Choroid plexus epithelial cell (primary cell): ENCODE results near the gene ABCC4.

Experiments used
- DNase-seq: peaks from one replicate; pipeline ENCODE4 v3.0.0-alpha.2; 2010; ENCODE audit warnings: low read depth
- H3K4me3 ChIP-seq: 2 replicates; pipeline ENCODE4 v1.5.1; 2011; ENCODE audit warnings: low read depth, mild to moderate bottlenecking, control low read depth, low read length, moderate library complexity
- CTCF ChIP-seq: conservative IDR thresholded peaks from 2 replicates; pipeline ENCODE4 v1.5.1; 2011; ENCODE audit warnings: low read depth, mild to moderate bottlenecking, control low read depth, inconsistent platforms, low read length, moderate library complexity

Gene ABCC4

DNA sequence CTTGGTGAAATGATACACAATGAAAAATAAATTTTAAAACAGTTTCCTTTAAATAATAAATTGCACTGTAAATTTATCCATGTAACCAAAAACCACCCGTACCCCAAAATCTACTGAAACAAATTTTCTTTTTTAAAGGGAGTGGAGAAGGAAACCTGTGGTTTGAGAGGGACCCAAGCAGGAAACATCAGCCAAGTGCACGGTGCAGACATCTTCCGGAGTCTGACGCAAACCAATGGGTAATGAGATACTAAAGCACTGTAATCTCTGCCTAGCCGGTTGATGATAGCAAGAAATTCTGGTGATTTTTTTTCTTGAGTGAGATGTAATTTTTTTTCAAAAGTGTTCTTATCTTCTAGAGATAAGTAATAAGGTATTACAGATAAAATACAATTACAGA is 115.4 kb downstream of the ABCC4 start:
- TF ChIP-seq CTCF = no peak
- H3K4me3 ChIP-seq = no peak overlapping the region
- no peak for DNase-seq

DNA sequence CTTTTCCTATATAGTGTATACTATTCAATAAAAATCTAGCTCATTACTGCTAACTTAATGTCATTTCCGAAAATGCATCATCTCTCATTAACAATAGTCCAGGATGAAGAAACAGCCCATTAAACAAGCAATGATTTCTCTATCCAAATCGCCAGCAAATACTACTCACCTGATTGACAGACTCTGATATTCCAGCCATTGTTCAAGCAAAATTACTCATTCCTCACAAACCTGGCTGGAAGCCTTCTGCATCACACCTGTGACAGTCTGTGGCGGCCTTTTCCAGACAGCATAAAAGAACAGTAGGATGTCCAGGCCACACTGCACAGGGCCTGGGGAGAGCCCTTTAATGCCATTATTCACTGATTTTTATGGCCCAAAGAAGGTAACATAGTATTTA is 115.9 kb downstream of the ABCC4 start:
- TF ChIP-seq CTCF = no peak
- DNase-seq = no peak
- H3K4me3 ChIP-seq = no peak overlapping the region

DNA sequence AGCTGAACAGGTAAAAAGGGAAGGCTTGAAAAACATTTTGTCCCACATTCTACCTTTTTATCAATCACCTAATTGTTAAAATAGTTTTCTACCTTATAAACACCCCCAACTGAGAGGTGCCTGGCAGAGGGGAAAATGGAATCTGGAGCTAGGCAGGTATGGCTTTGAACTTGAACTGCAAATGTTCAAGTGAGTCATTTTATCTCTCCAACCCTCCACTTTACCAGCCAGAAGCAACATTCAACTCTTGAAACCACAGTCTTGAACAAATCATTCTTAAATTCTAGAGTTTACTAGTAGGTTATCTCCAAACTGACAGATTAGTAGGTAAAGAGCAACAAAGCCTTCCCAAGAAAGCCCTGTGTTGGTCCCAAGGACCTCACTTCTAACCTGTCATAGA is 116.9 kb downstream of the ABCC4 start:
- no peak overlapping the region for H3K4me3 ChIP-seq
- no peak for DNase-seq
- TF ChIP-seq CTCF = no peak

DNA sequence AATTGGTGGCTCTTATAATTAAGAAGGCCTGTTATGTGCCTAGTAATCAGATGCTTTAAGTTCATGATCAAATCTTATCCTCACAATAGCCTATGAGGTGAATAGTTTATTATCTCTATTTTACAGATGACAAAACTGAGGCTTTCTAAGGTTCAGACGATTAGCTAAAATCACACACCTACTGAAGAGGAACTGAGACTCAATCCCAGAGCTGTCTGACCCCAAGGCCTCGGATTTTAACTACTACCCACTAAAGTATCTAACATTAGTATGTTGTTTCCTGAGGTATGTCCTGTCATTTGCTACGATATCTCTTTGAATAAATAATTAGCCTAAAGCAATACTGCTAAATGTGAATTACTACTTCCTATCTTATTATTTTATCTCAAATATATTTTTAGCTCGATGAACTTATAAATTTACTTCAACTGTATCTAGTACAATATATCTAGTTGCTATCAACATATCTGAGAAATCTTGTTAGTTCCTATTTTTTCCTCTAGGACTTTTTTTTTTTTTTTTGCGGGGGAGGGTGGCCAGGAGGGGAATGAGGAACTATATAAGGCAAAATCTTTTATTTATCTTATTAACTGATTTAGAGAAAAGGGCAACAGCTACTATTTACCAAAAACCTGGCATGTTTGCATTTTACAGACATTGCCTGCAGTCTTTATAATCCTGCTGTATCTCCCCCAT is 118.5 kb downstream of the ABCC4 start:
- no peak for DNase-seq
- TF ChIP-seq CTCF = no peak
- no peak overlapping the region for H3K4me3 ChIP-seq

DNA sequence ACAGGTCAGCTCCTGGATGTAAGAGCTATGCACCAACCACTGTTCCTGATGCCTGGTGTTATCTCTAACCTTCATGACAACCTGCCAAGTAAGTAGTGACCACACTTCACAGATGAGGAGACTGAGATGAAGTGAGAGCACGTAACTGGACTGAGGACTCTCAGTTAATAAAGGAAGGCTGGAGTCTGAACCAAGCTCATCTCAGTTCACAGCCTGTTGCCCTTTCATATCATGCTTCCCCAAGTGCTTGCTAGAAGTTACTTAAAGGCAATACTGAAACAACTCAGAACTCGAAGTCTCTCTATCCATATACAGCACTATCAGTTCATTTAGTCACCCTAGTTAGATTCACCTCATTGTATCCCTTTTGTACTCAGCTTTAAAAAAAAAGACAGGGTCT is 119.7 kb downstream of the ABCC4 start:
- no peak overlapping the region for H3K4me3 ChIP-seq
- no peak for TF ChIP-seq CTCF
- no peak for DNase-seq

- no peak for DNase-seq
- TF ChIP-seq CTCF = no peak
- H3K4me3 ChIP-seq = no peak overlapping the region
Observed at GRCh38 chr13:95180513-95181245, 120.6 kb downstream of the ABCC4 start.
